HCT116 (cell line): ENCODE measurements around the gene ANXA2.

Source experiments
- CBX3 ChIP-seq: IDR thresholded peaks from 2 replicates; pipeline ENCODE4 v1.6.1; 2012; ENCODE audit warnings: low read depth
- CTCF ChIP-seq, 3 experiments: fragments of 200-600 bp in 1 of 3; sonication (generic) in 1 of 3; IDR thresholded peaks in 2 of 3; conservative IDR thresholded peaks in 1 of 3; 2 replicates each; pipeline ENCODE4 v1.5.1; 2012 to 2017; ENCODE audit warnings: low read depth in 2 of 3, low read length in 2 of 3, antibody characterized with exemption in 1 of 3, borderline replicate concordance in 1 of 3, control low read depth in 1 of 3, mild to moderate bottlenecking in 1 of 3, mixed read lengths in 1 of 3, mixed run types in 1 of 3, moderate library complexity in 1 of 3; ENCODE audit not compliant: insufficient read depth in 1 of 3
- EZH2phosphoT487 ChIP-seq: fragments of 200-600 bp; IDR thresholded peaks from 2 replicates; pipeline ENCODE4 v1.6.1; 2018; ENCODE audit warnings: antibody characterized with exemption, borderline replicate concordance

- TF ChIP-seq CBX3 (no peak), CTCF (IDR thresholded peaks at IDR 0.05 in 2 of 3, conservative IDR thresholded peaks at IDR 0.05 in 1 of 3; ENCODE audit: borderline replicate concordance in 1 of 3, insufficient read depth in 1 of 3, low read depth in 2 of 3, low read length in 2 of 3) (no peak), EZH2phosphoT487 (no peak)
These were observed 18.7 kb upstream of the ANXA2 start for GRCh38 chr15:60416484-60416883.
